ENCODE data around the gene MASP2. TPM values are rescaled to one million over a fixed set of nuclear protein-coding genes. Genes with fewer than 3 reads are reported as not detected.
"Not testable (repeated sequence)": the region's sequence is repeated elsewhere in the genome, so short reads cannot be mapped to it uniquely, and the experiment has no call there.

MASP2 gene
- polyA plus RNA-seq, 1 of the 3 experiments (the other 2 are of a cell fraction), result not detected

DNA sequence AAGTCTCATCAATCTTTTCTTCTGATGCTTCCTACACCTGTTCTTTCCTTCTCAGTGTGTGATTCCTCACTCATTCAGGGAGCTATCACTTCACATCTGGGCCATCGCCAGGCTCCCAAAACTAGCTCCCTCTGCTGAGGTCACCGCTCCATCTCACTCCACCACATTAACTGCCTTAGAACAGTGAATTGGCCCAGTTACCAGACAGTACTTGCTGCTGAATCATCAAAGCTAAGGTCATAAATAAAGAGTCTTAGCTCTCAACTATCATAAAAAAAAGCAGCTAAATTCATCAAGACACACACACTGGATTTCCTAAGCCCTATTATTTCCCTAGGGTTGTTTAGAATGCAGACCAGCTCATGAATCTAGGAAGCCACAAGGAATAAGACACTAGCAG lies 31.6 kb upstream of the MASP2 start:
- Histone ChIP-seq H3K4me3 (ENCODE audit: low read depth in 2 of 2, low read length in 1 of 2) (no peak overlapping the region), H3K9me2 (no peaks in the 10 kb centered on the region), H3K27ac (ENCODE audit: low read depth in 2 of 2, low read length in 1 of 2) (no peak overlapping the region), H3K4me2 (no peak overlapping the region), H3K9ac (no peak overlapping the region), H2AFZ (ENCODE audit: low read depth) (no peak overlapping the region), H3K4me1 (ENCODE audit: control insufficient read depth in 1 of 2, insufficient read depth in 2 of 2, low read depth in 1 of 2, low read length in 1 of 2) (no peaks in the 10 kb centered on the region), H3K79me2 (ENCODE audit: insufficient read depth) (no peaks in the 10 kb centered on the region), H3K27me3 (ENCODE audit: insufficient read depth) (no peaks in the 10 kb centered on the region), H3F3A (replicated peaks; ENCODE audit: insufficient read depth) (peaks cover 11% of the 10 kb centered on the region), H4K20me1 (ENCODE audit: insufficient read depth) (no peaks in the 10 kb centered on the region), H3K36me3 (replicated peaks in 1 of 2; ENCODE audit: control insufficient read depth in 1 of 2, insufficient read depth in 2 of 2, low read length in 1 of 2) (peaks cover 49 to 50% of the 10 kb centered on the region in 2 experiments), H3K9me3 (no peaks in the 10 kb centered on the region)
- TF ChIP-seq RAD21 (IDR thresholded peaks at IDR 0.05; ENCODE audit: low read length) (no peak), POLR2AphosphoS5 (IDR thresholded peaks at IDR 0.05; ENCODE audit: low read depth, low read length) (no peak), GATA2 (CRISPR knock-in tag; IDR thresholded peaks at IDR 0.05) (no peak), EZH2phosphoT487 (IDR thresholded peaks at IDR 0.05; ENCODE audit: borderline replicate concordance, low read depth) (no peak), RCOR1 (IDR thresholded peaks at IDR 0.05; ENCODE audit: low read length) (no peak)
- DNase-seq, result no peak
- WGBS (ENCODE audit: low lambda C conversion rate), result 97% methylated on average over 2 of the region's 2 CpGs
- ChIA-PET POLR2A (no interaction called here), CTCF (interaction anchor here (1.2 kb wide), 1 partner anchor 41 kb away, joined by 9 read pairs; no protein-coding TSS in a partner anchor)

GRCh38 chr1:11073398-11073797 lies 26.4 kb upstream of the MASP2 start:
- H3K36me3 ChIP-seq (replicated peaks in 1 of 2; ENCODE audit: control insufficient read depth in 1 of 2, insufficient read depth in 2 of 2, low read length in 1 of 2), result peaks cover 50 to 52% of the 10 kb centered on the region in 2 experiments
- CTCF ChIA-PET, result interaction anchor here (0.7 to 2.0 kb wide), 5 partner anchors 9 to 164 kb away, joined by 3 to 10 read pairs (median 3); no protein-coding TSS in a partner anchor
- H3K9me2 ChIP-seq; H3K4me2 ChIP-seq; POLR2A ChIA-PET; H3K4me1 ChIP-seq (ENCODE audit: control insufficient read depth in 1 of 2, insufficient read depth in 2 of 2, low read depth in 1 of 2, low read length in 1 of 2); H3K4me3 ChIP-seq (ENCODE audit: low read depth in 2 of 2, low read length in 1 of 2); H2AFZ ChIP-seq (ENCODE audit: low read depth); H3F3A ChIP-seq (replicated peaks; ENCODE audit: insufficient read depth); H3K9ac ChIP-seq; DNase-seq; H3K27ac ChIP-seq (ENCODE audit: low read depth in 2 of 2, low read length in 1 of 2); H3K27me3 ChIP-seq (ENCODE audit: insufficient read depth); H4K20me1 ChIP-seq (ENCODE audit: insufficient read depth); H3K79me2 ChIP-seq (ENCODE audit: insufficient read depth); H3K9me3 ChIP-seq: not testable (repeated sequence)
- 92% methylated on average over 7 of the region's 7 CpGs for WGBS (ENCODE audit: low lambda C conversion rate)

DNA sequence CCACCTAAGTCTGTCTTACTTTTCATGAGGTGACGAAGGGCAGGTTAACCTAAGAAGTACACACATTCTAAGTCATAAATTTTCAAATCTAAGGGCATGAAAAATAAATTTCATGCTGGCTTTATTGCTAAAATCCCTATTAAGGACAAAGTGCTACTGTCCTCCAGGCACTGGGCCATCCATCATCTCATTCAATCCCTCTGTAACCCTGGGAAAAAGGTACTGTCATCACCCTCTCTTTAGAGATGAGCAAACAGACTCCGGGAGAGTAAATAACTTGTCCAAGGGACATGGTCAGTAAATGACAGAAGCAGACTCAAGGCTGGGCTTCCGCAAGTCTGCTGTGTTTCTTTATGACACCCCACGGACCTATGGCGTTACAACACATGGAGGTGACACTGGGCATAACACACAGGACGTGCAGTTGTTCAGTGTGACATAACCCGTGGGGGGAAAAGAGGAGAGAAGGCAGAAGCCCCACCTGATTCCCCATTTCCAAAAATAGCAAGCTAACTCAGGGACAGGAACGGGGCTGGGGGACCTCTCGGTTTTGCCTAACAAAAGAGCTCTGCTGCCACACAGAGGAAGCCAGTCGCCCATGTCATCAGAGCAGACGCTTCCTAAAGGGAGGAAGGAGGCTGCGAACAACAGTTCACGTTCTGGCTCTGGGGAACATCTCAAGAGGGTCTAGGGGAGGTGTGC lies 25.3 kb upstream of the MASP2 start:
- POLR2A ChIA-PET, result no interaction called here
- Histone ChIP-seq H4K20me1 (ENCODE audit: insufficient read depth) (no peaks in the 10 kb centered on the region), H3K4me3 (ENCODE audit: low read depth in 2 of 2, low read length in 1 of 2) (no peak overlapping the region), H3K4me1 (ENCODE audit: control insufficient read depth in 1 of 2, insufficient read depth in 2 of 2, low read depth in 1 of 2, low read length in 1 of 2) (no peaks in the 10 kb centered on the region), H3K4me2 (no peak overlapping the region), H3K9me3 (no peaks in the 10 kb centered on the region), H3K9ac (no peak overlapping the region), H2AFZ (ENCODE audit: low read depth) (no peak overlapping the region), H3K27me3 (ENCODE audit: insufficient read depth) (no peaks in the 10 kb centered on the region), H3K27ac (ENCODE audit: low read depth in 2 of 2, low read length in 1 of 2) (no peak overlapping the region), H3K9me2 (no peaks in the 10 kb centered on the region), H3F3A (replicated peaks; ENCODE audit: insufficient read depth) (no peaks in the 10 kb centered on the region), H3K36me3 (replicated peaks in 1 of 2; ENCODE audit: control insufficient read depth in 1 of 2, insufficient read depth in 2 of 2, low read length in 1 of 2) (peaks cover 53 to 59% of the 10 kb centered on the region in 2 experiments), H3K79me2 (ENCODE audit: insufficient read depth) (no peaks in the 10 kb centered on the region)
- CTCF ChIA-PET, result interaction anchor here (1.0 to 2.0 kb wide), 3 partner anchors 8 to 35 kb away, joined by 3 to 10 read pairs (median 3); no protein-coding TSS in a partner anchor
- WGBS (ENCODE audit: low lambda C conversion rate), result 88% methylated on average over 12 of the region's 13 CpGs
- no peak for DNase-seq
- TF ChIP-seq CHD2 (IDR thresholded peaks at IDR 0.05; ENCODE audit: low read length, partially characterized antibody), result no peak
- no peak for TF ChIP-seq TAF1 (IDR thresholded peaks at IDR 0.05; ENCODE audit: borderline replicate concordance, low read depth, low read length)

All from SK-N-SH (cell line).